T-helper 17 cell (primary cell): Measurements from ENCODE around the gene FUT2. TPM values are rescaled to one million over a fixed set of nuclear protein-coding genes. Genes with fewer than 3 reads are reported as not detected.

Experiments
- ATAC-seq: fragments of 150-1000 bp; cut with Tn5 transposase; 2 replicates; pipeline ENCODE4 v1.10.0; 2021; ENCODE audit warnings: mild to moderate bottlenecking, moderate library complexity
- DNase-seq, 3 donors: peaks; one replicate each; pipeline versions ENCODE4 v3.0.0 to v3.0.0-alpha.2; 2020 to 2021
- H3K9me3 ChIP-seq: one replicate; pipeline ENCODE4 v1.7.0; 2013; ENCODE audit warnings: low read length, mild to moderate bottlenecking; ENCODE audit not compliant: control insufficient read depth, poor library complexity, severe bottlenecking
- H3K27ac Mint-ChIP-seq: one replicate; pipeline ENCODE4 v1.8.0; 2022; ENCODE audit warnings: mild to moderate bottlenecking, moderate library complexity, mixed read lengths
- H3K27me3 Mint-ChIP-seq: one replicate; pipeline ENCODE4 v1.8.0; 2022; ENCODE audit warnings: mixed read lengths
- H3K36me3 Mint-ChIP-seq: one replicate; pipeline ENCODE4 v1.8.0; 2022; ENCODE audit warnings: low read depth, mixed read lengths
- H3K4me1 Mint-ChIP-seq: one replicate; pipeline ENCODE4 v1.8.0; 2022; ENCODE audit warnings: mild to moderate bottlenecking, mixed read lengths
- H3K4me3 Mint-ChIP-seq: one replicate; pipeline ENCODE4 v1.8.0; 2022; ENCODE audit warnings: mild to moderate bottlenecking, moderate library complexity, mixed read lengths
- total RNA-seq, 4 donors: library from RNA in 2 of 4; stranded (reverse) in 2 of 4; gene quantifications; one replicate each; pipeline ENCODE4 v1.2.3 and lab custom pipeline; 2022 to 2026

Gene FUT2
- total RNA-seq, 2 donors from 2014 or later, result not detected

DNA sequence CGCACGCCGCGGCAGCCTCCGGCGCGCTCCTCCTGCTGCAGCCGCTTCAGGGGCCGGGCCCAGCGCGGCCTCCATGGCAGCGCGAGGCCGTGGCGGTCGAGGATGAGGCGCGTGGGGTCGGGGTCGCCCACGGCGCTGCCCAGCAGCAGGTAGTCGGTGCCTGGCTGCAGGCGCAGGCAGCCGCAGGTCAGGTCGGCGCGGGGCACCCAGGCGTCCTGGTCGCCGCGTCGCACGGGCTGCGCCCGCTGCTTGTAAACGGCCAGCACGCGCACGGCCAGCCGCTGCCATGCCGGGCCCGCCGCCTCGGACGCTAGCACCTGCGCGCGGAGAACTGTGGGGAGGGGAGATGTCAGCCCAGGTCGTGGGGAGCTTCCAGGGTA lies 34.1 kb upstream of the FUT2 start:
- Mint-ChIP-seq H3K27me3 (no peaks in the 10 kb centered on the region), H3K36me3 (no peaks in the 10 kb centered on the region), H3K27ac (no peak overlapping the region), H3K4me3 (no peak overlapping the region), H3K4me1 (peaks cover 13% of the 10 kb centered on the region)
- no peaks in the 10 kb centered on the region for H3K9me3 ChIP-seq
- ATAC-seq, result no peak
- DNase-seq, result no peak

DNA sequence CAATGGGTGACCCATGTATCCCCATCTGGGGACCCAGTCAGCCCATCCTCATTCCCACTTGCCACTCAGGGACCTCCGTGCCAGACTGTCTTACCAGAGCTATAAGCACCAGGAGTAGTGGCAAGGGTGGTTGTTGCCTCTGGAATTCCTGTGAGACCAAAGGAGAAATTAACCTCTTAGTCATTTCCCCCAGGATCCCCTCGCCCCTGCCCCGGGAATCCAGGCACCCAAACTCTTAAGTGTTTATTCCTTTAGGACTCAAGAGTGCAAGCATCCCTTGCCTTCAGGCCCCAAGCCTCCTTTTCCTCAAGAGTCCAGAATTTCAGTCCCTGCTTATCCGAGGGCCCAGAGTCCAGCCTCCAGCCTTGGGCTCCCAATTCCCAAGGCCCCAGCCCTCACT lies 32.1 kb upstream of the FUT2 start:
- no peaks in the 10 kb centered on the region for H3K9me3 ChIP-seq
- DNase-seq, result no peak
- no peak for ATAC-seq
- Mint-ChIP-seq H3K27me3 (no peaks in the 10 kb centered on the region), H3K36me3 (no peaks in the 10 kb centered on the region), H3K4me1 (peaks cover 11% of the 10 kb centered on the region), H3K4me3 (no peak overlapping the region), H3K27ac (no peak overlapping the region)

GRCh38 chr19:48664476-48664875 lies 31.3 kb upstream of the FUT2 start:
- H3K36me3 Mint-ChIP-seq, result no peaks in the 10 kb centered on the region
- DNase-seq (no peak), ATAC-seq (no peak)
- peaks cover 8% of the 10 kb centered on the region for H3K4me1 Mint-ChIP-seq
- no peak overlapping the region for H3K4me3 Mint-ChIP-seq
- H3K9me3 ChIP-seq, result no peaks in the 10 kb centered on the region
- H3K27ac Mint-ChIP-seq, result no peak overlapping the region
- no peaks in the 10 kb centered on the region for H3K27me3 Mint-ChIP-seq

DNA sequence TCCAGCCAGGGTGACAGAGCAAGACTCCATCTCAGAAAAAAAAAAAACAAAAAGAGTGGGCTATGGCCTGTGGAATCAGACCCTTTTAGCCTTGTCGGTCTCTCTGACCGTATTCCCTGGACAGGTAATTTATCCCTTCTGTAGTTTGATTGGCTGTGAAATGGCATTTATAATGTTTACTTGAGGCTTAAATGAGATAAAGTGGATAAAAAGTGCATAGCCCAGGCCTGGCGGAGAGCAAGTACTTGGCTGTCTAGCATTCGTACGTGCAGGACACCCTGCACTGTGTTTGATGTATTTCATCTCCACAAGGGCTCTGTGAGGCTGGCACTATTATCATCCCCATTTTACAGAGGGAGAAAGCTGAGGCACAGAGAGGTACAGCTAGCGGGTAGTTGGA lies 30.0 kb upstream of the FUT2 start:
- DNase-seq (no peak), ATAC-seq (no peak)
- no peaks in the 10 kb centered on the region for H3K9me3 ChIP-seq
- no peaks in the 10 kb centered on the region for H3K27me3 Mint-ChIP-seq
- no peaks in the 10 kb centered on the region for H3K36me3 Mint-ChIP-seq
- H3K27ac Mint-ChIP-seq, result no peak overlapping the region
- H3K4me1 Mint-ChIP-seq, result peaks cover 6% of the 10 kb centered on the region
- no peak overlapping the region for H3K4me3 Mint-ChIP-seq

DNA sequence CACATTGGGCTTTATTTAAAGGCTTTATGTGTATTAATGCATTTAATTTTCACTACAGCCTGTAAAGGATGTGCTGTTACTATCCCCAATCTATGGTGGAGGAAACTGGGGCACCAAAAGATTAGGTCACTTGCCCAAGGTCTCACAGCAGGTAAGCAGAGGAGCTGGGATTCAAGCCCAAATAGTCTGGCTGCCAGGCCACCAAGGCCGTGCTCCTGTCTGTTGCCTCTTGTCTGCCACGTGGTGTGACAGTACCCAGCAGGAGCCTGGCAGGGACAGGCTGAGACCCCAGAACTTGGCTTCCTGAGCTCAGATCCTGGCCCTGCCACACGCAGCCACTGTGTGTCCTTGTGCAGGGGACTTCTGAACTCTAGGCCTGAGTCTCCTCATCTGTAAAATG lies 27.4 kb upstream of the FUT2 start:
- ATAC-seq, result no peak

DNA sequence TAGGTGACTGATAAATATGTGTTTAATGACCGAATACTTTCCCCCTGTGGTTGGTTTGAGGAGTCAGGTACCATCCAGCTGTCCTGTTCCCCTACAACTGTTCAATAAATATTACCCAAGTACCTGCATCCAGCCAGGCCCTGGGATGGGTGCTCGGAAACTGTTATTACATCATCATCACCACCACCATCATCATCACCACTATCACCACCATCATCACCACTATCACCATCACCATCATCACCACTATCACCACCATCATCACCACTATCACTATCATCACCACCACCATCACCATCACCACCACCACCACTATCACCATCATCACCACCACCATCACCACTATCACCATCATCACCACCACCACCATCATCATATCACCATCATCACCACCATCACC lies 27.0 kb upstream of the FUT2 start:
- H3K4me1 Mint-ChIP-seq, result no peaks in the 10 kb centered on the region

More for the DNA sequence above, 27.4 kb upstream of the FUT2 start:
- Mint-ChIP-seq H3K4me3 (no peak overlapping the region), H3K36me3 (no peaks in the 10 kb centered on the region), H3K27me3 (no peaks in the 10 kb centered on the region), H3K4me1 (no peaks in the 10 kb centered on the region), H3K27ac (no peak overlapping the region)
- DNase-seq, result no peak
- H3K9me3 ChIP-seq, result no peaks in the 10 kb centered on the region

DNA sequence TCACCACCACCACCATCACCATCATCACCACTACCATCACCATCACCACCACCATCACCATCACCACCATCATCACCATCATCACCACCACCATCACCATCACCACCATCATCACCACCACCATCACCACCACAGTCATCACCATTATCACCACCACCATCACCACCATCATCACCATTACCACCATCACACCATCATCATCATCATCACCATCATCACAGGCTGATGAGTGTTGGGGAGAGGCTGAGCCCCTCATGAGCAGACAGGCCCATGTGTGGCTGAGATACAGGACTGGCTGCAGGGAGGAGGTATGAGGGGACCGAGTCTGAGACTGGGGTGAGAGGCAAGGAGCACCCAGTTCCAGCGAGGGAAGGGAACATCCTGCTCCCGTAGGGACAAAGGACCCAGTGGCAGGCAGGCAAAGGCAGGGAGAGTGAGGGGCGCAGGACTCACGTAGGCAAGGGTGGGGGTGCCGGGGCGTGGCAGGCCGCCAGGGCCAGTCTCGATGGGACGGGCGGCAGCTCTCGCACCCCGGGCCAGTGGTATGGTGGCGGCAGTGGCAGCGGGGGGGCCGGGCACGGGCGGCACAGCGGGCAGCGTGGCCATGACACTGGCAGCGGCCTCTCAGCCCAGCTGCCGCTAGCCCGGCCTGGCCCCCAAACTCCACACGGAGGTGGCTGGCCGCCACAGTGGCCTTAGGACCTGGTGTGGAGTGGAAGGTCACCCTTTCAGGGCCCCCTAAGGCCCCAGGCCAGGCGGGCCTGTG lies 25.7 kb upstream of the FUT2 start:
- Mint-ChIP-seq H3K27me3 (no peaks in the 10 kb centered on the region), H3K4me1 (peaks cover 1% of the 10 kb centered on the region), H3K36me3 (no peaks in the 10 kb centered on the region), H3K27ac (no peak overlapping the region), H3K4me3 (no peak overlapping the region)
- DNase-seq (no peak), ATAC-seq (no peak)
- no peaks in the 10 kb centered on the region for H3K9me3 ChIP-seq

More for the DNA sequence above, 27.0 kb upstream of the FUT2 start:
- Mint-ChIP-seq H3K36me3 (no peaks in the 10 kb centered on the region), H3K27ac (no peak overlapping the region), H3K4me3 (no peak overlapping the region), H3K27me3 (no peaks in the 10 kb centered on the region)
- H3K9me3 ChIP-seq, result no peaks in the 10 kb centered on the region
- no peak for ATAC-seq
- no peak for DNase-seq

DNA sequence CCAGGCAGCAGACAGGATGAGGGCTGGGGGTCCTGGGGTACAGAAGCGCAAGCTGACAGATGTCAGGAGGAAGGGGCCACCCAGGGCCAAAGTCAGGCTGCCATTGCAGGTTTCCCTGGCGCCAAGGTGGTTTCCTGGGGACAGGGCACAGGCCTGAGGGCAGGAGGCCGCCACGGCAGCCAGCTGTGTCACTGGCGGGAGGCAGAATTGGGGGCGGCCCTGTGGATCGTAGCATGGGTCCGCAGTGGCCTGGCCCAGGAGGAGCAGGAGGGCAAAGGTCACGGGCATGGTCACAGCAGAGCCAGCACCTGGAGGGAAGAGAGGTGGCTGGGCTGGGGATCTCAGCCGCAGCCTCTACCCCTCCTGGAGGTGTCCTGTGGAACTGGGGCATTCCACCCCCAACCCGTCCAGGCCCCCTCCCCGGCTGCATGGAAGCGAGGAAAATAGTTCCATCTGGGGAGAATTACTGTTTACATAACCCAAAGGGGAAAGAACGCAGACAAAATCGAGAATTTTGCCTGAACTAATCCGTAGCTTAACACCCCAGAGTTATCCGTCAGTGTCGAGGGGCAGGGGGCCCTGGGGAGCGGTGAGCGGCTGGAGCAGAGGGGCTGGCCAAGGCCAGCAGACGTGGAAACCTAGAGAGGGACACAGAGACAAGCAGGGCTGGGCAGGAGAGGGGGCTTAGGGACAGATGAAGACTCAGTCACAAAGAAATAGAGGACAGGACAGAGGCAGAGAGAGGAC lies 24.9 kb upstream of the FUT2 start:
- peaks cover 6% of the 10 kb centered on the region for H3K4me1 Mint-ChIP-seq
- no peaks in the 10 kb centered on the region for H3K36me3 Mint-ChIP-seq
- no peak overlapping the region for H3K27ac Mint-ChIP-seq
- no peak for DNase-seq
- no peaks in the 10 kb centered on the region for H3K9me3 ChIP-seq
- no peaks in the 10 kb centered on the region for H3K27me3 Mint-ChIP-seq
- no peak for ATAC-seq
- H3K4me3 Mint-ChIP-seq, result no peak overlapping the region

DNA sequence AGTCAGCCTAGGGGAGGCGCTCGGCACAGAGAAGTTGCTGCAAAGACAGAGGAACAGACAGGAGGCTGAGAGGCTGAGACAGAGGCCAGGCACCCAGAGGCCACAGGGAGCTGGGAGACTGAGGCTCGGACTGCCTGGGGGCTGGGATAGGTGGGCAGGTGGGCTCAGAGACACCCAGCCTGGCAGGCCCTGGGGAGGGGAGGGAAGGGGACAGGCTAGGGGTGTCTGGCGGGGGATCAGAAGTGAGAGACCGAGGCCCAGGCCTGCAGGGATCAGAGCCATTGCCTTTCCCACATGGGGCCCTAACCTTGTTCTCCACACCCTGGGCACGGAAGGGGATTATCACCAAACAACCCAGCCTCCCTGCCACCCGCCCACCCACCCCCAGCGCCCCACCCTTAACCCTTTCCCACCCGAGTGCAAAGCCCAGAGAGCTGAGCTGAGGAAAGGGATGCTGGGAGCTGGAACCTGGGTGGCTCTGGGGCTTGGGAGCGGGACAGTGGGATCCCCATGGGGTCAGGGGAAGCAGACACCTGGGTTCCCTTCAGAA lies 24.2 kb upstream of the FUT2 start:
- Mint-ChIP-seq H3K27ac (no peak overlapping the region), H3K4me3 (no peak overlapping the region), H3K4me1 (peaks cover 6% of the 10 kb centered on the region), H3K36me3 (no peaks in the 10 kb centered on the region), H3K27me3 (no peaks in the 10 kb centered on the region)
- no peak for DNase-seq
- no peak for ATAC-seq
- H3K9me3 ChIP-seq, result no peaks in the 10 kb centered on the region

DNA sequence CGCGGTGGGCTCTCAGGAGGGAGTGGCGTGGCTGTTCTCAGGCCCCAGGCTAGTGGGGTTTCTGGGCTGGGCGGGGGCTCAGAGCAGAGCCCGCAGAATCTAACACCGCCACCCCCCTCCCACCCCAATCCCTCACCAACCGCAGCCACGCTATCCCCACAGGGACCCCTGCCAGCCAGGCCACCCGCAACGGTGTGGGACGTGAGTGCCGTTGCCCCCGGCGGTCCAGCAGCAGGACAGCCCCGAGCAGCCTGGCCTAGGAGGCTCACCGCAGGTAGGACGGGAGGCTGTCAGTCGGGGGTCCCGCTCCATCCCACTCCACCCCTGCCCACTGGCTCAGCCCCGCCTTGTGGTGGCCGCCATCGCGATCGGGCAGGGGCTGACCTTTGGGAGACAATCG lies 22.8 kb upstream of the FUT2 start, which contains the start of gene NTN5:
Gene NTN5 (minus strand): TSS at position 24 of the 400 bp plus-strand sequence. CDS start 2,031 bp downstream, outside the sequence.
- no peak for DNase-seq
- no peak within 1 kb of the TSS for H3K4me3 Mint-ChIP-seq
- no peak within 1 kb of the TSS for H3K27ac Mint-ChIP-seq
- no peaks in the 10 kb centered on the region for H3K36me3 Mint-ChIP-seq
- H3K27me3 Mint-ChIP-seq, result no peaks in the 10 kb centered on the region
- ATAC-seq, result no peak
- no peaks in the 10 kb centered on the region for H3K9me3 ChIP-seq
- H3K4me1 Mint-ChIP-seq, result peaks cover 6% of the 10 kb centered on the region

DNA sequence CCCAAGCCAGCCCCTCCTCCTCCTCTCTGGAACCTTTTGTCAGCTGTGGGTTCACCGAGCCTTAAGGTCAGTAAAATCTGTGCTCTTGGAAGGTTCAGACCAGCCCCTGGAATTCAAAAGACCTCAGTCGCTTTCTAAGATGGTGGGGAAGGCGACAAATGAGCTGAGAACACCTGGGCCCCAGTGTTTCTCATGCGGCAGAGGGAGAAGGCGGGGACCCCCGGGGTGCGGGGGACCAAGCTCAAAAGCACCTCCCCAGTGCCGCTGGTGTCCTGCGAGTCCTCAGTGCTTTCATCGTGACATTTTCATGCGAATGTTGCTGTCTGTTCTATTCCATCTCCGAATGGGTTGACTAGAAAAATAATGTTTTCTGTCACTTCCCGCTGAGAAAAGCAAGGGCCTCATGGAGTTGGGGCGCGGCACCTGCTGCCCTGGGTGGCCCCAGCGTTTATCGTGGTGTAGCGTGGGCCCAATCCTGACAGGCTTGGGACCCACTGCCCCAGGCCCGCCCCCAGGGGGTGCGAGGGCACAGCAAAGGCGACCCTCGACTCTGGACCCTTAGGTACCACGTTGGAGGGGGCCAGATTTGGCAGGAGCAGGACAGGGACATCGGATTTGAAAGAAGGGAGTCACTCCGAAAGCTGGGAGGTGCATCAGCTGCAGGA lies 22.2 kb upstream of the FUT2 start:
- H3K27ac Mint-ChIP-seq, result no peak overlapping the region
- no peak for ATAC-seq

GRCh38 chr19:48674216-48674809 lies 21.5 kb upstream of the FUT2 start:
- DNase-seq (no peak), ATAC-seq (no peak)
- no peak overlapping the region for H3K27ac Mint-ChIP-seq
- no peaks in the 10 kb centered on the region for H3K27me3 Mint-ChIP-seq
- H3K9me3 ChIP-seq, result no peaks in the 10 kb centered on the region
- no peaks in the 10 kb centered on the region for H3K36me3 Mint-ChIP-seq
- H3K4me3 Mint-ChIP-seq, result no peak overlapping the region
- H3K4me1 Mint-ChIP-seq, result peaks cover 6% of the 10 kb centered on the region

More for the DNA sequence above, 22.2 kb upstream of the FUT2 start:
- Mint-ChIP-seq H3K4me1 (peaks cover 6% of the 10 kb centered on the region), H3K4me3 (no peak overlapping the region), H3K36me3 (no peaks in the 10 kb centered on the region), H3K27me3 (no peaks in the 10 kb centered on the region)
- DNase-seq, result no peak
- no peaks in the 10 kb centered on the region for H3K9me3 ChIP-seq
